ENCODE results near the gene RASGRF1. TPM values are rescaled to one million over a fixed set of nuclear protein-coding genes. Genes with fewer than 3 reads are reported as not detected.

RASGRF1 gene
- polyA plus RNA-seq, 1 donor from 2014 or later: 11.0 TPM

Other genes starting within 250 kb of the RASGRF1 start
- gene MORF4L1, start 217.9 kb downstream of the RASGRF1 start, polyA plus RNA-seq: 1,505 and 1,595 TPM in 2 replicates
- 3.3 and 4.1 TPM in 2 replicates for gene CTSH, start 145.7 kb downstream of the RASGRF1 start, polyA plus RNA-seq
- not detected in 2 replicates for gene ANKRD34C, start 191.9 kb upstream of the RASGRF1 start, polyA plus RNA-seq
- 83.5 and 103 TPM in 2 replicates for gene TMED3, start 220.3 kb upstream of the RASGRF1 start, polyA plus RNA-seq

Data from neural cell (in vitro differentiated cells).